ENCODE results near the gene CRELD1. TPM values are rescaled to one million over a fixed set of nuclear protein-coding genes. Genes with fewer than 3 reads are reported as not detected.

The CRELD1 gene
- total RNA-seq, 4 donors from 2014 or later: 54.3 to 80.0 (median 64.6) TPM

- no peak for ATAC-seq
- H3K27ac ChIP-seq: peak overlapping the region in 2 of 4 donors; percentile 8 to 45
- no peaks in the 10 kb centered on the region for H3K27me3 ChIP-seq
- TF ChIP-seq EP300 (IDR thresholded peaks at IDR 0.05) (no peak), POLR2A (IDR thresholded peaks at IDR 0.05) (no peak), POLR2AphosphoS5 (IDR thresholded peaks at IDR 0.05) (no peak), CTCF (IDR thresholded peaks at IDR 0.05) (no peak)
- no peak overlapping the region for H3K4me3 ChIP-seq
- H3K9me3 ChIP-seq: no peaks in the 10 kb centered on the region
- WGBS, 2 donors (ENCODE audit: low coverage in 1 of 2): 50 to 84% methylated on average over 1 to 3 of the region's 5 CpGs
- H3K4me1 ChIP-seq: peaks cover 0 to 16% (median 6%) of the 10 kb centered on the region in 3 donors
- peaks cover 0 to 21% of the 10 kb centered on the region in 2 donors for H3K36me3 ChIP-seq
These were observed 22.1 kb downstream of the CRELD1 start for GRCh38 chr3:9955611-9956352.

- ATAC-seq: no peak
- WGBS, 2 donors (ENCODE audit: low coverage in 1 of 2): 47 to 51% methylated on average over 5 of the region's 5 CpGs
- no peak overlapping the region for H3K4me3 ChIP-seq
- H3K36me3 ChIP-seq: peaks cover 0 to 35% of the 10 kb centered on the region in 2 donors
- no peak overlapping the region for H3K27ac ChIP-seq
- TF ChIP-seq CTCF (IDR thresholded peaks at IDR 0.05) (no peak), EP300 (IDR thresholded peaks at IDR 0.05) (no peak), POLR2A (IDR thresholded peaks at IDR 0.05) (no peak), POLR2AphosphoS5 (IDR thresholded peaks at IDR 0.05) (no peak)
- peaks cover 0 to 4% (median 0%) of the 10 kb centered on the region in 3 donors for H3K4me1 ChIP-seq
- no peaks in the 10 kb centered on the region for H3K9me3 ChIP-seq
- H3K27me3 ChIP-seq: no peaks in the 10 kb centered on the region
These were observed 23.6 kb downstream of the CRELD1 start for GRCh38 chr3:9957214-9957613.

- H3K4me3 ChIP-seq: no peak overlapping the region
- peaks cover 0 to 99% of the 10 kb centered on the region in 2 donors for H3K36me3 ChIP-seq
- no peaks in the 10 kb centered on the region for H3K4me1 ChIP-seq
- H3K27ac ChIP-seq: no peak overlapping the region
- 72 to 74% methylated on average over 6 of the region's 6 CpGs for whole genome bisulfite sequencing, 2 donors (ENCODE audit: low coverage in 1 of 2)
- H3K27me3 ChIP-seq: no peaks in the 10 kb centered on the region
- ATAC-seq: no peak
- TF ChIP-seq POLR2A (IDR thresholded peaks at IDR 0.05): no peak
- TF ChIP-seq CTCF (IDR thresholded peaks at IDR 0.05): no peak
- TF ChIP-seq EP300 (IDR thresholded peaks at IDR 0.05): no peak
- no peak for TF ChIP-seq POLR2AphosphoS5 (IDR thresholded peaks at IDR 0.05)
- H3K9me3 ChIP-seq: no peaks in the 10 kb centered on the region
These were observed 31.7 kb downstream of the CRELD1 start for GRCh38 chr3:9965200-9965875.

- Histone ChIP-seq H3K9me3 (no peaks in the 10 kb centered on the region), H3K36me3 (peaks cover 3 to 100% of the 10 kb centered on the region in 2 donors), H3K4me1 (no peaks in the 10 kb centered on the region), H3K4me3 (no peak overlapping the region), H3K27me3 (no peaks in the 10 kb centered on the region), H3K27ac (no peak overlapping the region)
- 96 to 100% methylated on average over 2 of the region's 2 CpGs for WGBS, 2 donors (ENCODE audit: low coverage in 1 of 2)
- TF ChIP-seq CTCF (IDR thresholded peaks at IDR 0.05): no peak
- TF ChIP-seq EP300 (IDR thresholded peaks at IDR 0.05): no peak
- TF ChIP-seq POLR2A (IDR thresholded peaks at IDR 0.05): no peak
- no peak for ATAC-seq
These were observed 33.2 kb downstream of the CRELD1 start for GRCh38 chr3:9966841-9967240.

Measured in gastroesophageal sphincter (tissue), 4 donors.